ENCODE measurements around the gene HID1. TPM values are rescaled to one million over a fixed set of nuclear protein-coding genes. Genes with fewer than 3 reads are reported as not detected.

HID1 gene
- total RNA-seq, 1 experiment from 2014 or later = 12.7 TPM

GRCh38 chr17:74917430-74917829 lies 55.1 kb downstream of the HID1 start:
- no peaks in the 10 kb centered on the region for H3K79me2 ChIP-seq (ENCODE audit: insufficient read depth, low read length)
- H3K4ac ChIP-seq (ENCODE audit: low read depth, low read length) = no peak overlapping the region
- no peak for TF ChIP-seq CTCF (conservative IDR thresholded peaks at IDR 0.05)
- no CpG with 5 or more reads among the region's 10 CpGs for WGBS (ENCODE audit: extremely low coverage, insufficient read length, low lambda C conversion rate)
- no peak overlapping the region for H3K27ac Mint-ChIP-seq
- peaks cover 0 to 3% (median 3%) of the 10 kb centered on the region in 3 experiments; a peak in 4 of 7 replicates for H3K36me3 Mint-ChIP-seq (ENCODE audit: insufficient read depth in 1 of 3, low read depth in 3 of 3)
- H2BK12ac ChIP-seq (ENCODE audit: insufficient read length, low read depth, low read length) = no peak overlapping the region
- no peak overlapping the region for H4K91ac ChIP-seq (ENCODE audit: insufficient read length, low read depth, low read length)
- peaks cover 3% of the 10 kb centered on the region; the same call in 1 of the 2 replicates for H3K27me3 ChIP-seq (ENCODE audit: insufficient read depth, low read length)
- H3K18ac ChIP-seq (ENCODE audit: insufficient read length, low read depth, low read length) = no peak overlapping the region
- no peaks in the 10 kb centered on the region for H3K79me1 ChIP-seq (ENCODE audit: insufficient read depth, low read depth, low read length, poor library complexity, severe bottlenecking)
- H2BK20ac ChIP-seq (ENCODE audit: low read depth, low read length, poor library complexity, severe bottlenecking) = no peak overlapping the region
- H3K4me2 ChIP-seq (ENCODE audit: insufficient read depth, insufficient read length, low read length) = no peak overlapping the region
- no peak overlapping the region for H3K27ac ChIP-seq (ENCODE audit: insufficient read length, low read depth, low read length)
- H2BK15ac ChIP-seq (ENCODE audit: low read depth, low read length) = no peak overlapping the region
- DNase-seq = no peak
- no peak overlapping the region for H4K5ac ChIP-seq (ENCODE audit: insufficient read length, low read depth, low read length)
- no peaks in the 10 kb centered on the region for H4K20me1 ChIP-seq (ENCODE audit: control insufficient read depth, insufficient read depth, insufficient read length)
- H2AK5ac ChIP-seq (ENCODE audit: insufficient read length, low read length) = no peak overlapping the region
- H3K4me1 Mint-ChIP-seq = peaks cover 15 to 34% of the 10 kb centered on the region in 2 experiments
- H3K23ac ChIP-seq (ENCODE audit: insufficient read length, low read depth, low read length) = no peak overlapping the region
- H3K9ac ChIP-seq (ENCODE audit: extremely low read depth, insufficient read length, low read length) = no peak overlapping the region
- H2BK120ac ChIP-seq (ENCODE audit: low read depth, low read length, poor library complexity, severe bottlenecking) = no peak overlapping the region
- no peaks in the 10 kb centered on the region for H3K4me1 ChIP-seq (ENCODE audit: insufficient read depth, low read length)
- no peak overlapping the region for H4K8ac ChIP-seq (replicated peaks; ENCODE audit: insufficient read length, low read depth, low read length)
- no peaks in the 10 kb centered on the region for H3K23me2 ChIP-seq (ENCODE audit: insufficient read length, low read depth, low read length, poor library complexity, severe bottlenecking)
- no peak overlapping the region for H3K56ac ChIP-seq (ENCODE audit: insufficient read length, low read depth, low read length)
- H3K14ac ChIP-seq (ENCODE audit: insufficient read depth, low read length) = no peak overlapping the region; the same call in 1 of the 2 replicates
- no peak overlapping the region for H2BK5ac ChIP-seq (ENCODE audit: insufficient read length, low read length)
- no peak overlapping the region for H3K4me3 Mint-ChIP-seq
- H3T11ph ChIP-seq (ENCODE audit: low read length) = no peak overlapping the region
- H3K9me3 ChIP-seq (ENCODE audit: control insufficient read depth, low read depth, low read length) = no peaks in the 10 kb centered on the region
- no peak overlapping the region for H2AFZ ChIP-seq (ENCODE audit: low read length)
- H3K27me3 Mint-ChIP-seq (ENCODE audit: low read depth) = peaks cover 48% of the 10 kb centered on the region
- peaks cover 0 to 2% of the 10 kb centered on the region in 2 experiments; a peak in 2 of 5 replicates for H3K9me3 Mint-ChIP-seq

All from H9 (cell line).